H1 (cell line): ENCODE measurements around the gene DIS3L.

Experiments used
- BRCA1 ChIP-seq: IDR thresholded peaks from 2 replicates; pipeline ENCODE4 v1.6.1; 2012; ENCODE audit warnings: low read depth, low read length, improper control_type of control experiment
- MAFK ChIP-seq: IDR thresholded peaks from 2 replicates; pipeline ENCODE4 v1.6.1; 2012; ENCODE audit warnings: low read depth, mild to moderate bottlenecking, improper control_type of control experiment, low read length
- SUZ12 ChIP-seq: fragments of 200-600 bp; sonication (generic); IDR thresholded peaks from 2 replicates; pipeline ENCODE4 v1.6.1; 2012; ENCODE audit warnings: mild to moderate bottlenecking, inconsistent platforms, low read length, moderate library complexity, mixed read lengths
- TF ChIP-seq, protein P1 (sequence below), 3 experiments: IDR thresholded peaks; 1 replicate in 2 of 3; 2 replicates in 1 of 3; pipeline versions ENCODE4 v1.5.1 to v1.6.1; 2011; ENCODE audit warnings: low read length in 3 of 3, mild to moderate bottlenecking in 3 of 3, inconsistent platforms in 2 of 3, low read depth in 1 of 3, moderate library complexity in 1 of 3; ENCODE audit not compliant: insufficient read depth in 1 of 3; ENCODE audit errors: control extremely low read depth in 1 of 3
- TF ChIP-seq, protein P2 (sequence below): IDR thresholded peaks from 2 replicates; pipeline ENCODE4 v1.6.1; 2012; ENCODE audit warnings: low read length, inconsistent platforms

DNA sequence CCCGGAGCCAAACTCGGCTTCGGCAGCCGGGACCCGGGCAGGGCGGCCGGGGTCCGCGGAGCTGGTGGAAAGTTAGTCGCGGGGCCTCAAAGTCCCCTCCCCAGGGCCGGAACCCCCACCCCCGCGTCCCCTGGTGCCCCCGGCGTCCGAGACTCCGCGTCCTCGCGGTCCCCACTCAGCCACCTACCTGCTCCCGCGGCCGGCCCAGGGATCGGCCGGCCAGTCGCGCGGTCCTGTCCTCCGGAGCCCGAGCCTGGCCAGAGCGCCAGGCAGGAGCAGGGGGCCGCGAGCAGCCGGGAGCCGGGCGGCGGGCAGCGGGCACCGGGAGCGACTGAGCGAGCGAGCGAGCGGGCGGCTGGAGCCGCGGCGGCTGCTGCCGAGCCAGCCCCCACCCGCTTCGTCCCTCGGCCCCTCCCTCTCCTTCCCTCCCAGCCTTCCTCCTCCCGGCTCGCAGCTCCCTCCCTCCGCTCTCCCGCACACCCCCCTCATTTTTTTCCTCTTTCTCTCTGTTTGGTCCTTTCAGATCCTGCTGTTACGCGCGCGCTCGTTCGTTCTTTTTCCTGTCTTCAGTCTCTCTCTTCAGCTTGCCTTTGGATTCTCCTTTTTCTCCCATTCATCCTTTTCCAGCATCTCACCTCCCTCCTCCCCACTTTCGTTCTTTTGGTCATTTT, 39.8 kb upstream of the DIS3L start, which contains the start of gene MEGF11:
- TF ChIP-seq, protein P1, sequence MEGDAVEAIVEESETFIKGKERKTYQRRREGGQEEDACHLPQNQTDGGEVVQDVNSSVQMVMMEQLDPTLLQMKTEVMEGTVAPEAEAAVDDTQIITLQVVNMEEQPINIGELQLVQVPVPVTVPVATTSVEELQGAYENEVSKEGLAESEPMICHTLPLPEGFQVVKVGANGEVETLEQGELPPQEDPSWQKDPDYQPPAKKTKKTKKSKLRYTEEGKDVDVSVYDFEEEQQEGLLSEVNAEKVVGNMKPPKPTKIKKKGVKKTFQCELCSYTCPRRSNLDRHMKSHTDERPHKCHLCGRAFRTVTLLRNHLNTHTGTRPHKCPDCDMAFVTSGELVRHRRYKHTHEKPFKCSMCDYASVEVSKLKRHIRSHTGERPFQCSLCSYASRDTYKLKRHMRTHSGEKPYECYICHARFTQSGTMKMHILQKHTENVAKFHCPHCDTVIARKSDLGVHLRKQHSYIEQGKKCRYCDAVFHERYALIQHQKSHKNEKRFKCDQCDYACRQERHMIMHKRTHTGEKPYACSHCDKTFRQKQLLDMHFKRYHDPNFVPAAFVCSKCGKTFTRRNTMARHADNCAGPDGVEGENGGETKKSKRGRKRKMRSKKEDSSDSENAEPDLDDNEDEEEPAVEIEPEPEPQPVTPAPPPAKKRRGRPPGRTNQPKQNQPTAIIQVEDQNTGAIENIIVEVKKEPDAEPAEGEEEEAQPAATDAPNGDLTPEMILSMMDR (IDR thresholded peaks at IDR 0.05; ENCODE audit: control extremely low read depth in 1 of 3, insufficient read depth in 1 of 3, low read depth in 1 of 3, low read length in 3 of 3), result no peak
- TF ChIP-seq SUZ12 (no peak), MAFK (no peak), BRCA1 (no peak)
- TF ChIP-seq, protein P2, sequence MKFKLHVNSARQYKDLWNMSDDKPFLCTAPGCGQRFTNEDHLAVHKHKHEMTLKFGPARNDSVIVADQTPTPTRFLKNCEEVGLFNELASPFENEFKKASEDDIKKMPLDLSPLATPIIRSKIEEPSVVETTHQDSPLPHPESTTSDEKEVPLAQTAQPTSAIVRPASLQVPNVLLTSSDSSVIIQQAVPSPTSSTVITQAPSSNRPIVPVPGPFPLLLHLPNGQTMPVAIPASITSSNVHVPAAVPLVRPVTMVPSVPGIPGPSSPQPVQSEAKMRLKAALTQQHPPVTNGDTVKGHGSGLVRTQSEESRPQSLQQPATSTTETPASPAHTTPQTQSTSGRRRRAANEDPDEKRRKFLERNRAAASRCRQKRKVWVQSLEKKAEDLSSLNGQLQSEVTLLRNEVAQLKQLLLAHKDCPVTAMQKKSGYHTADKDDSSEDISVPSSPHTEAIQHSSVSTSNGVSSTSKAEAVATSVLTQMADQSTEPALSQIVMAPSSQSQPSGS, result no peak
